GM12865 (cell line): ENCODE data around the gene THEM4.
"Not testable (repeated sequence)": the region's sequence is repeated elsewhere in the genome, so short reads cannot be mapped to it uniquely, and the experiment has no call there.

Source experiments
- DNase-seq: peaks from one replicate; pipeline ENCODE4 v3.0.0; 2010; ENCODE audit warnings: low read depth
- H3K4me3 ChIP-seq: 2 replicates; pipeline ENCODE4 v1.5.1; 2011; ENCODE audit warnings: mild to moderate bottlenecking, low read depth, low read length, control low read depth
- TF ChIP-seq, protein P1 (sequence below): IDR thresholded peaks from 2 replicates; pipeline ENCODE4 v1.5.1; 2011; ENCODE audit warnings: low read length, control low read depth, low read depth, inconsistent platforms; ENCODE audit not compliant: insufficient read depth; ENCODE audit errors: missing control alignments

THEM4 gene

DNA sequence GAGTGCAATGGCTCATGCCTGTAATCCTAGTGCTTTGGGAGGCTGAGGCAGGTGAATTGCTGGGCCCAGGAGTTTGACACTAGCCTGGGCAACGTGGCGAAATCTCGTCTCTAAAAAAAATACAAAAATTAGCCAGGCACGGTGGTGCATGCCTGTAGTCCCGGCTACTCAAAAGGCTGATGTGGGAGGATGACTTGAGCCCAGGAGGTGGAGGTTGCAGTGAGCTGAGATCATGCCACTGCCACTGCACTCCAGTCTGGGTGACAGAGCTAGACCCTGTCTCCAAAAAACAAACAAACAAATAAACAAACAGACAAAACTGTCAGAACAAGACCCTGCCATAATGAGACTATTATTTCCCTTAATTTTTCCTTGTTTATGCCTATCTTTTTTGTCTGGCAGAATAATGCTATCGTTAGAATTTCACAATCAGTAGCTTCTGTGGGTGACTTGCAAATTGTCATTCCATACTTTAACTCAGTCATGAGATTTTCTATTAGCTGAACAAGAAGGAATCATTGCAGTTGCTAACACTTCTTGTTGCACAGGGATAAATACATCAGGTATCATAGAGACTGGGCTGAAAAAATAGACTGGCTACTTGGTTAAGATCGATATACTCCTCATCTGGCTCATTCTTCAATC lies 7.5 kb upstream of the THEM4 start:
- H3K4me3 ChIP-seq: no peak overlapping the region
- DNase-seq: no peak
- TF ChIP-seq, protein P1, sequence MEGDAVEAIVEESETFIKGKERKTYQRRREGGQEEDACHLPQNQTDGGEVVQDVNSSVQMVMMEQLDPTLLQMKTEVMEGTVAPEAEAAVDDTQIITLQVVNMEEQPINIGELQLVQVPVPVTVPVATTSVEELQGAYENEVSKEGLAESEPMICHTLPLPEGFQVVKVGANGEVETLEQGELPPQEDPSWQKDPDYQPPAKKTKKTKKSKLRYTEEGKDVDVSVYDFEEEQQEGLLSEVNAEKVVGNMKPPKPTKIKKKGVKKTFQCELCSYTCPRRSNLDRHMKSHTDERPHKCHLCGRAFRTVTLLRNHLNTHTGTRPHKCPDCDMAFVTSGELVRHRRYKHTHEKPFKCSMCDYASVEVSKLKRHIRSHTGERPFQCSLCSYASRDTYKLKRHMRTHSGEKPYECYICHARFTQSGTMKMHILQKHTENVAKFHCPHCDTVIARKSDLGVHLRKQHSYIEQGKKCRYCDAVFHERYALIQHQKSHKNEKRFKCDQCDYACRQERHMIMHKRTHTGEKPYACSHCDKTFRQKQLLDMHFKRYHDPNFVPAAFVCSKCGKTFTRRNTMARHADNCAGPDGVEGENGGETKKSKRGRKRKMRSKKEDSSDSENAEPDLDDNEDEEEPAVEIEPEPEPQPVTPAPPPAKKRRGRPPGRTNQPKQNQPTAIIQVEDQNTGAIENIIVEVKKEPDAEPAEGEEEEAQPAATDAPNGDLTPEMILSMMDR: no peak

- H3K4me3 ChIP-seq: no peak overlapping the region
- DNase-seq: no peak
- TF ChIP-seq, protein P1: no peak
Observed at GRCh38 chr1:151915061-151915686, 5.9 kb upstream of the THEM4 start.

DNA sequence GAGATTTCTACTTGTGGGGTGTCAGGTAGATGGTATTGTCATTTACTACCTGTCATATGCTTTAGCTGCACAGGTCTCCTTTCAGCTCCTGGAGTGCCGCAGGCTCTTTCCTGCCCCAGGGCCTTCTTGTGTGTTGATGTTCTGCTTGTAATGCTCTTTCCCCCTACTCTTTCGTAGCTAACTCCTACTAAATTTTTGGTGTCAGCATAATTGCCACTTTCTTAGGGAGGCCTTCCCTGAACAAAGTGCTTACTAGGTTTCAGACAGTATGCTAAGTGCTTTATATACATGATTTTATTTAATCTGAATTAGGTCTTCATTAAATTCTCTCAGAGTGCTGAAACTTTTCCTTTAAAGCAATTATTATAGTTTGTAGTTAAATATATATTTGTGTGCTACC lies 4.8 kb upstream of the THEM4 start:
- DNase-seq: no peak
- TF ChIP-seq, protein P1: no peak
- no peak overlapping the region for H3K4me3 ChIP-seq

- DNase-seq: no peak
- H3K4me3 ChIP-seq: no peak overlapping the region
- TF ChIP-seq, protein P1: no peak
Observed at GRCh38 chr1:151912973-151913372, 3.7 kb upstream of the THEM4 start.

DNA sequence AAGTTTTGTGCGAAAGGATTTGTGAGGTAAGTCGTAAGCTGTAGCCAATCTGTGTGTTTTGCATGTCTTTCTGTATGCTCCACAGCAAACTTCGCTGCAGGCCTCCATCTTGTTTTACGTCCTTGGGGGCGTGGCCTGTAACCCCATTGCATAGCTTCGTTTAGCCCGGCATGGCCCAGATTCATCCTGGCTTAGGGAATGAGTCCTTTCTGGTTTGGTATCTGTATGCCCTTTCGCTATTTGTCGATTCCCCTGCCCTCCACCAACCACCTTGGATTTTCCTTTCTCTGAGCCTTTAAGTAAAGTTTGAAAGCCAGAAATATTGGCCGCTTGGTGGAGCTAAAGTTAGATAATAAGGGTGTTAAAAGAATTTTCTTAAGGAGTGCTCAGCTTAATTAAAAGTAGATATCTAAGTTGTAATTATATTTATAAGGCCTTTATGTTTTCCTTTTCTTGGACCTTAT lies 1.1 kb downstream of the THEM4 start:
- peak; percentile 33 for DNase-seq
- peak overlapping the region; percentile 97 for H3K4me3 ChIP-seq
- TF ChIP-seq, protein P1: peak; percentile 18

DNA sequence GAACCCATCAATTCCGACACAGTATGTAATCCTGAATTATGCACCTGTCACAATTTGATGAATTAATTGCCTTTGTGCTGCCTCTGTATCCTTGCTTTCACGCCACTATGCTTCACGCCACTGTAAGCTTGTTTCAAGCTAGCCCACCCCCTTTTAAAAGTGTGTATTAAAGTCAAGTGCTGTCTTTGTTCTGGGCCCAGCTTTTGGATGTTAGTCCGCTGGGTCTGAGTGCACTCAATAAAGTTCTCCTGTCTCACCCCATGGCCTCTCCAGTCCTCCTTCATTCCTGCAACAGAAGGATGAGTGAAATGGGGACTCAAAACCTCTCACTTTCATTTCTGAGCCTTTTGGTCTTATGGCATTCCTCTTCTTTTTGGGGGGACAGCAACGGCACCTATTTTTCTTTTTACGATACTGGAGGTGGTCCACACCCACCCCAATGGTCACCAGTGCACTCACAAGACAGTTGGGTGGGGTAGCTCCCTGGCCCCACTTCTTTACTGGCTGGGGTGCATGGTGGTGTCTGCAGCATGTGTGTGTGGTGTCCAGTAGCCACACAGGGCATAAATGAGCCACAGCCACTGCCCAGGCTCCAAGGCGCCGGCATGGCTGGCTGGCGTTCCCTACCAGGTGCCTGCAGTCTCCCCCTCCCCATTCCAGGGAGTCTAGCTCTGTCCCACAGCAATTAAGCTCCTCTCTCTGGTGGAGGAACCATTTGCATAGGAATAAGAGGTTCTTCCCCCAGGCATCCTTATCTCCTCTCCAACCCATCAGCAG lies 1.8 kb downstream of the THEM4 start:
- TF ChIP-seq, protein P1: no peak
- no peak for DNase-seq
- no peak overlapping the region for H3K4me3 ChIP-seq

DNA sequence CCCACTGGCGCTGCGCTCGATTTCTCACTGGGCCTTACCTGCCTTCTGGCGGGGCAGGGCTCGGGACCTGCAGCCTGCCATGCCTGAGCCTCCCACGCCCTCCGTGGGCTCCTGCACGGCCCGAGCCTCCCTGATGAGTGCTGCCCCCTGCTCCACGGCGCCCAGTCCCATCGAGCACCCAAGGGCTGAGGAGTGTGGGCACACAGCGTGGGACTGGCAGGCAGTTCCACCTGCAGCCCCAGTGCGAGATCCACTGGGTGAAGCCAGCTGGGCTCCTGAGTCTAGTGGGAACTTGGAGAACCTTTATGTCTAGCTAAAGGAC lies 3.0 kb downstream of the THEM4 start:
- not testable (repeated sequence) for H3K4me3 ChIP-seq, DNase-seq

DNA sequence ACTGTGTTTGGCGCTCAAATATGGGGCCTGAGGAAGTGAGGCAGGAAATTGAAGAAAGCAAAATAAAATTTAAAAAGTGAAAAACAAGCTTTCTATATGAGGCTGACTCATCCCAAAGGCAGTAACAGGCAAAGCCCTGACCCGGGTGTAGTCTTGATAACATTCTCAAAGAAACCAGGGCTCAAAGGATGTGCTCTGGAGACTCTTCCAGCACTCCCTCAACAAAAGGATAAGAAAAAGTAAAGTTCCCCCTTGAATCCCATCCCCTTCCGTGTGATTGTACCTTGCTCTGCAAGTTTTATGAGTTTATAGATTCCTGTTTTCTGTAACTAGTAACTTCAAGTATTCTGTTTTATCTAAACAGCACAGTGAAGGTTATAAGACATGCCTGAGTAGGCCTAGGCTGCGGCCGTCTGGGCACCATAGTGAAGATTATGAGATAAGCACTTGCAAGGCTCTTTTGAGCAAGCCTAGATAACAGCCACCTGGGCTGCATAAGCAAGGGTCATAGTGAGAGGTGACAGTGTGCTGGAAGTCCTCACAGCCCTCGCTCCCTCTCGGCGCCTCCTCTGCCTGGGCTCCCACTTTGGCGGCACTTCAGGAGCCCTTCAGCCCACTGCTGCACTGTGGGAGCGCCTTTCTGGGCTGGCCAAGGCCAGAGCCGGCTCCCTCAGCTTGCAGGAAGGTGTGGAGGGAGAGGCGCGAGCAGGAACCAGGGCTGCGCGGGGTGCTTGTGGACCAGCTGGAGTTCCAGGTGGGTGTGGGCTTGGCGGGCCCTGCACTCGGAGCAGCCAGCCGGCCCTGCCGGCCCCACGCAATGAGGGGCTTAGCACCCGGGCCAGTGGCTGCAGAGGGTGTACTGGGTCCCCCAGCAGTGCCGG lies 3.6 kb downstream of the THEM4 start:
- not testable (repeated sequence) for DNase-seq, H3K4me3 ChIP-seq
